Lower leg skin (tissue), 3 donors: ENCODE results near the gene TUBGCP3.

Experiments used
- POLR2A ChIP-seq, 2 donors: fragments of 450-650 bp; IDR thresholded peaks; one replicate each; pipeline ENCODE4 v1.6.1; 2016 to 2017; ENCODE audit warnings: antibody characterized with exemption in 2 of 2, mild to moderate bottlenecking in 1 of 2, moderate library complexity in 1 of 2
- TF ChIP-seq, protein P1 (sequence below), 3 donors: fragments of 450-650 bp; IDR thresholded peaks; one replicate each; pipeline ENCODE4 v1.5.1; 2016; ENCODE audit warnings: antibody characterized with exemption in 3 of 3, mild to moderate bottlenecking in 3 of 3, moderate library complexity in 2 of 3

DNA sequence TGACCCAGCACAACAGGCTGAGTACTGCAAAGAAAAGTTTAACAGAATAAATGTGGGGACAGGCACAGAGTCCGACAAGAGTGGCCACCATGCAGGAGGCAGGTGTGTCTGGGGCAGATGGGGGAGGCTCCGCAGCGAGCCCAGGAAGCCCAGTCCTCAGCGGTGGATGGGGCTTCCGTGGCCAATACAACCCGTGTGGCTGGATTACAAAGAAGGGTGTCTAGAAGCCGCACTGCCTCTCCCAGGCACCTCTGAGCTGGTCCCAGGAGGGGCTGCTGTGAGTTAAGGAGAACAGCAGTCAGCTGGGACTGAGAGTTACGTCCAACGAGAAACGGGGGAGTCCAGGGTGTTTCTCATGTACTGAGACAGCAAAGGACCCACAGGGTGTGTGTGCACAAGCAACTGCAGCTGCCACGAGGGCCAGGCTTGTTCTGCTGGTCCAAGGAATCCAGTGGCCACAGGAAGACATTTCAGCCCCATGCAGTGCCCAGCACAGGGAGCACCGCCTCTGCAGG is 141.5 kb downstream of the TUBGCP3 start:
- TF ChIP-seq, protein P1, sequence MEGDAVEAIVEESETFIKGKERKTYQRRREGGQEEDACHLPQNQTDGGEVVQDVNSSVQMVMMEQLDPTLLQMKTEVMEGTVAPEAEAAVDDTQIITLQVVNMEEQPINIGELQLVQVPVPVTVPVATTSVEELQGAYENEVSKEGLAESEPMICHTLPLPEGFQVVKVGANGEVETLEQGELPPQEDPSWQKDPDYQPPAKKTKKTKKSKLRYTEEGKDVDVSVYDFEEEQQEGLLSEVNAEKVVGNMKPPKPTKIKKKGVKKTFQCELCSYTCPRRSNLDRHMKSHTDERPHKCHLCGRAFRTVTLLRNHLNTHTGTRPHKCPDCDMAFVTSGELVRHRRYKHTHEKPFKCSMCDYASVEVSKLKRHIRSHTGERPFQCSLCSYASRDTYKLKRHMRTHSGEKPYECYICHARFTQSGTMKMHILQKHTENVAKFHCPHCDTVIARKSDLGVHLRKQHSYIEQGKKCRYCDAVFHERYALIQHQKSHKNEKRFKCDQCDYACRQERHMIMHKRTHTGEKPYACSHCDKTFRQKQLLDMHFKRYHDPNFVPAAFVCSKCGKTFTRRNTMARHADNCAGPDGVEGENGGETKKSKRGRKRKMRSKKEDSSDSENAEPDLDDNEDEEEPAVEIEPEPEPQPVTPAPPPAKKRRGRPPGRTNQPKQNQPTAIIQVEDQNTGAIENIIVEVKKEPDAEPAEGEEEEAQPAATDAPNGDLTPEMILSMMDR (IDR thresholded peaks at IDR 0.05) = no peak
- no peak for TF ChIP-seq POLR2A (IDR thresholded peaks at IDR 0.05)
